GM12878 (cell line): ENCODE results near the gene MFNG. TPM values are rescaled to one million over a fixed set of nuclear protein-coding genes. Genes with fewer than 3 reads are reported as not detected.

Source experiments
- GATAD2B ChIP-seq: fragments of 450-650 bp; conservative IDR thresholded peaks from 2 replicates; pipeline ENCODE4 v1.6.1; 2017; ENCODE audit warnings: low read depth, mild to moderate bottlenecking, moderate library complexity
- IRF3 ChIP-seq: fragments of 450-650 bp; IDR thresholded peaks from 2 replicates; pipeline ENCODE4 v1.6.1; 2014; ENCODE audit warnings: mild to moderate bottlenecking
- KDM1A ChIP-seq: fragments of 200-600 bp; sonication (generic); IDR thresholded peaks from 2 replicates; pipeline ENCODE4 v1.6.1; 2016; ENCODE audit warnings: borderline replicate concordance
- MEF2B ChIP-seq: fragments of 450-650 bp; IDR thresholded peaks from 2 replicates; pipeline ENCODE4 v1.6.1; 2018; ENCODE audit warnings: mild to moderate bottlenecking, moderate library complexity; ENCODE audit not compliant: partially characterized antibody, poor library complexity, severe bottlenecking
- MYC ChIP-seq: IDR thresholded peaks from 2 replicates; pipeline ENCODE4 v1.6.1; 2011; ENCODE audit warnings: mild to moderate bottlenecking, low read length, moderate library complexity, inconsistent platforms; ENCODE audit not compliant: insufficient read depth, insufficient replicate concordance, insufficient read length, severe bottlenecking
- REST ChIP-seq: IDR thresholded peaks from 2 replicates; pipeline ENCODE4 v1.6.1; 2012; ENCODE audit warnings: mild to moderate bottlenecking, low read depth, low read length
- YBX1 ChIP-seq: fragments of 450-650 bp; IDR thresholded peaks from 2 replicates; pipeline ENCODE4 v1.6.1; 2016; ENCODE audit warnings: antibody characterized with exemption
- ZBTB11 ChIP-seq: fragments of 450-650 bp; formaldehyde crosslinking; IDR thresholded peaks from 2 replicates; pipeline ENCODE4 v1.5.0; 2022; ENCODE audit warnings: mild to moderate bottlenecking, missing genetic modification characterization
- ZNF592 ChIP-seq: fragments of 450-650 bp; IDR thresholded peaks from 2 replicates; pipeline ENCODE4 v1.6.1; 2017; ENCODE audit warnings: mild to moderate bottlenecking, moderate library complexity
- ZNF687 ChIP-seq: fragments of 450-650 bp; IDR thresholded peaks from 2 replicates; pipeline ENCODE4 v1.6.1; 2017; ENCODE audit warnings: mild to moderate bottlenecking, moderate library complexity
- polyA plus RNA-seq, 11 experiments: library from polyadenylated mRNA; depleted of rRNA in 4 of 11; unstranded in 6 of 11; stranded (reverse) in 5 of 11; fragments of >200 nt; fragmentation: Nextera tagmentation in 4 of 11; fragmentation: Illumina TruSeq in 1 of 11; extraction: Ambion mirVana in 4 of 11; extraction: Trizol in 1 of 11; gene quantifications; 1 replicate in 1 of 11; 2 replicates in 10 of 11; pipeline versions ENCODE4 v1.2.1 to v1.2.3, GENCODE V29; 2011 to 2016; ENCODE audit warnings: inconsistent platforms in 2 of 11, missing spikeins in 2 of 11, low read depth in 1 of 11
- total RNA-seq, 4 experiments: library from RNA; depleted of rRNA in 3 of 4; stranded (reverse); fragments of >200 nt in 3 of 4; fragmentation: Illumina TruSeq in 1 of 4; extraction: Trizol in 1 of 4; gene quantifications; 2 replicates each; pipeline versions ENCODE4 v1.2.1 to v1.2.3, GENCODE V29; 2013 to 2021

MFNG gene
- total and polyA plus RNA-seq, 10 of the 15 experiments (the other 5 are each of a cell fraction or from before 2014, with no cell fraction given): 11.5 to 117 (median 68.5) TPM

- TF ChIP-seq ZBTB11 (CRISPR knock-in tag): no peak
- TF ChIP-seq REST: peak; percentile 11; the same call in 1 of the 2 replicates
- peak; percentile 66 for TF ChIP-seq GATAD2B
- TF ChIP-seq IRF3: no peak
- no peak for TF ChIP-seq YBX1
- TF ChIP-seq ZNF687: peak; percentile 98
- TF ChIP-seq MEF2B: peak; percentile 33
- TF ChIP-seq ZNF592: peak; percentile 64
- peak; percentile 97 for TF ChIP-seq MYC
- TF ChIP-seq KDM1A: no peak
These were observed 1.4 kb downstream of the MFNG start (continued) for GRCh38 chr22:37484480-37485394.
